HCT116 (cell line): ENCODE measurements around the gene NAPEPLD.

ENCODE experiments used
- CTCF ChIP-seq, 3 experiments: fragments of 200-600 bp in 1 of 3; sonication (generic) in 1 of 3; IDR thresholded peaks in 2 of 3; conservative IDR thresholded peaks in 1 of 3; 2 replicates each; pipeline ENCODE4 v1.5.1; 2012 to 2017; ENCODE audit warnings: low read depth in 2 of 3, low read length in 2 of 3, antibody characterized with exemption in 1 of 3, borderline replicate concordance in 1 of 3, control low read depth in 1 of 3, mild to moderate bottlenecking in 1 of 3, mixed read lengths in 1 of 3, mixed run types in 1 of 3, moderate library complexity in 1 of 3; ENCODE audit not compliant: insufficient read depth in 1 of 3
- EZH2 ChIP-seq: fragments of 200-600 bp; sonication (generic); IDR thresholded peaks from 2 replicates; pipeline ENCODE4 v1.6.1; 2017; ENCODE audit warnings: antibody characterized with exemption, mixed run types
- EZH2phosphoT487 ChIP-seq: fragments of 200-600 bp; IDR thresholded peaks from 2 replicates; pipeline ENCODE4 v1.6.1; 2018; ENCODE audit warnings: antibody characterized with exemption, borderline replicate concordance
- MAX ChIP-seq: IDR thresholded peaks from 2 replicates; pipeline ENCODE4 v1.6.1; 2012
- POLR2A ChIP-seq: IDR thresholded peaks from 2 replicates; pipeline ENCODE4 v1.7.0; 2011; ENCODE audit warnings: borderline replicate concordance; ENCODE audit not compliant: insufficient read depth, insufficient read length; ENCODE audit errors: extremely low read depth
- RAD21 ChIP-seq: IDR thresholded peaks from 2 replicates; pipeline ENCODE4 v1.6.1; 2012; ENCODE audit warnings: low read depth, mild to moderate bottlenecking
- SP1 ChIP-seq: IDR thresholded peaks from 2 replicates; pipeline ENCODE4 v1.6.1; 2012; ENCODE audit warnings: low read depth
- TF ChIP-seq, protein P1 (sequence below): IDR thresholded peaks from 2 replicates; pipeline ENCODE4 v1.6.1; 2012

DNA sequence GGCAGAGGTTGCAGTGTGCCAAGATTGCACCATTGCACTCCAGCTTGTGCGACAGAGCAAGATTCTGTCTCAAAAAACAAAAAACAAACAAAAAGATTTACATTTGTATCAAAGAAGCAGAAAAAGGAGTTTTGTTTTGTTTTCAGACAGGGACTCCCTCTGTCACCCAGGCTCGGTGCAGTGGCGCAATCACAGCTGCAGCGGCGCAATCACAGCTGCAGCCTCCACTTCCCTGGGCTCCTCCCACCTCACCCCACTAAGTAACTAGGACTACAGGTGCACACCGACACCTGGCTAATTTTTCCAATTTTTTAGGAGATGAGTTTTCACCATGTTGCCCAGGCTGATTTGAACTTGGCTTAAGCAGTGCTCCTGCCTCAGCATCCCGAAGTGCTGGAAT, 72.1 kb downstream of the NAPEPLD start:
- no peak for TF ChIP-seq CTCF (IDR thresholded peaks at IDR 0.05 in 2 of 3, conservative IDR thresholded peaks at IDR 0.05 in 1 of 3; ENCODE audit: borderline replicate concordance in 1 of 3, insufficient read depth in 1 of 3, low read depth in 2 of 3, low read length in 2 of 3)
- TF ChIP-seq RAD21 = no peak
- no peak for TF ChIP-seq EZH2
- no peak for TF ChIP-seq MAX
- TF ChIP-seq POLR2A = no peak
- TF ChIP-seq EZH2phosphoT487 = no peak
- TF ChIP-seq, protein P1, sequence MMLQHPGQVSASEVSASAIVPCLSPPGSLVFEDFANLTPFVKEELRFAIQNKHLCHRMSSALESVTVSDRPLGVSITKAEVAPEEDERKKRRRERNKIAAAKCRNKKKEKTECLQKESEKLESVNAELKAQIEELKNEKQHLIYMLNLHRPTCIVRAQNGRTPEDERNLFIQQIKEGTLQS = no peak
- no peak for TF ChIP-seq SP1
